Measurements from ENCODE around the gene MSH3.

The MSH3 gene
- total RNA-seq: 38.7 to 45.3 reads per million in 2 donors

GRCh38 chr5:80654391-80655230 is at the start of gene MSH3, which contains the start of gene DHFR:
MSH3 (plus strand) TSS chr5:80654652; CDS start chr5:80654728, 76 bp downstream.
DHFR (minus strand) TSS chr5:80654983; CDS start chr5:80654489, 494 bp downstream.
- DNase-seq: peak; percentile 78 to 98 (median 82)

- no peak for DNase-seq
Measured at GRCh38 chr5:80607343-80607742, 47.1 kb upstream of the MSH3 start.

- DNase-seq: no peak
Measured at GRCh38 chr5:80607832-80608231, 46.6 kb upstream of the MSH3 start.

GRCh38 chr5:80608731-80609130 is 45.7 kb upstream of the MSH3 start:
- no peak for DNase-seq

- no peak for DNase-seq
Measured at GRCh38 chr5:80609692-80610091, 44.8 kb upstream of the MSH3 start.

- DNase-seq: no peak
Measured at GRCh38 chr5:80615266-80615914, 39.1 kb upstream of the MSH3 start.

- no peak for DNase-seq
Measured at GRCh38 chr5:80618438-80618837, 36.0 kb upstream of the MSH3 start.

GRCh38 chr5:80619086-80619485 is 35.4 kb upstream of the MSH3 start:
- DNase-seq: no peak

- DNase-seq: no peak
Measured at GRCh38 chr5:80620211-80620610, 34.2 kb upstream of the MSH3 start.

GRCh38 chr5:80622756-80623155 is 31.7 kb upstream of the MSH3 start:
- DNase-seq: no peak

- no peak for DNase-seq
Measured at GRCh38 chr5:80623999-80624398, 30.5 kb upstream of the MSH3 start.

- DNase-seq: no peak
Measured at GRCh38 chr5:80625230-80625629, 29.2 kb upstream of the MSH3 start.

GRCh38 chr5:80629281-80629680 is 25.2 kb upstream of the MSH3 start:
- DNase-seq: no peak

- no peak for DNase-seq
Measured at GRCh38 chr5:80631278-80632259, 22.9 kb upstream of the MSH3 start.

GRCh38 chr5:80632700-80633099 is 21.8 kb upstream of the MSH3 start:
- DNase-seq: peak in 1 of 5 experiments; percentile 47

- no peak for DNase-seq
Measured at GRCh38 chr5:80634193-80634592, 20.3 kb upstream of the MSH3 start.

- no peak for DNase-seq
Measured at GRCh38 chr5:80641353-80641752, 13.1 kb upstream of the MSH3 start.

GRCh38 chr5:80644900-80645299 is 9.6 kb upstream of the MSH3 start:
- DNase-seq: no peak

GRCh38 chr5:80646926-80647325 is 7.5 kb upstream of the MSH3 start:
- DNase-seq: no peak

- peak in 1 of 5 experiments; percentile 4 for DNase-seq
Measured at GRCh38 chr5:80653502-80653901, 950 bp upstream of the MSH3 start.

GRCh38 chr5:80654054-80654390 is 430 bp upstream of the MSH3 start:
- DNase-seq: peak in 1 of 5 experiments; percentile 65

- peak in 1 of 5 experiments; percentile 52 for DNase-seq
Measured at GRCh38 chr5:80655231-80655774, 851 bp downstream of the MSH3 start.
